DMS53 (cell line): Measurements from ENCODE around the gene CCDC7.
"Not testable (repeated sequence)": the region's sequence is repeated elsewhere in the genome, so short reads cannot be mapped to it uniquely, and the experiment has no call there.

Experiments
- DNase-seq: peaks from one replicate; lab custom pipeline; 2025; lab: John Stamatoyannopoulos, UW

CCDC7 gene

GRCh38 chr10:32454148-32454547 lies 8.2 kb downstream of the CCDC7 start:
- DNase-seq = no peak

- no peak for DNase-seq
Observed at GRCh38 chr10:32459051-32459698, 13.2 kb downstream of the CCDC7 start.

GRCh38 chr10:32461203-32461602 lies 15.3 kb downstream of the CCDC7 start:
- no peak for DNase-seq

GRCh38 chr10:32471232-32471631 lies 25.3 kb downstream of the CCDC7 start:
- DNase-seq = no peak

GRCh38 chr10:32477499-32477898 lies 31.6 kb downstream of the CCDC7 start:
- DNase-seq = no peak

- no peak for DNase-seq
Observed at GRCh38 chr10:32481606-32482005, 35.7 kb downstream of the CCDC7 start.

- DNase-seq = not testable (repeated sequence)
Observed at GRCh38 chr10:32483019-32483502, 37.1 kb downstream of the CCDC7 start.

- not testable (repeated sequence) for DNase-seq
Observed at GRCh38 chr10:32488038-32488437, 42.1 kb downstream of the CCDC7 start.

- no peak for DNase-seq
Observed at GRCh38 chr10:32489158-32489557, 43.2 kb downstream of the CCDC7 start.

GRCh38 chr10:32489901-32490300 lies 44.0 kb downstream of the CCDC7 start:
- no peak for DNase-seq

- not testable (repeated sequence) for DNase-seq
Observed at GRCh38 chr10:32494562-32494961, 48.6 kb downstream of the CCDC7 start.

- DNase-seq = not testable (repeated sequence)
Observed at GRCh38 chr10:32500136-32500535, 54.2 kb downstream of the CCDC7 start.

GRCh38 chr10:32501906-32502305 lies 56.0 kb downstream of the CCDC7 start:
- DNase-seq = peak; percentile 86

GRCh38 chr10:32505762-32506420 lies 60.0 kb downstream of the CCDC7 start:
- DNase-seq = not testable (repeated sequence)

- DNase-seq = no peak
Observed at GRCh38 chr10:32511599-32511998, 65.7 kb downstream of the CCDC7 start.

GRCh38 chr10:32516567-32517495 lies 70.9 kb downstream of the CCDC7 start:
- no peak for DNase-seq

- DNase-seq = no peak
Observed at GRCh38 chr10:32530231-32530630, 84.3 kb downstream of the CCDC7 start.

- no peak for DNase-seq
Observed at GRCh38 chr10:32538256-32538655, 92.3 kb downstream of the CCDC7 start.

GRCh38 chr10:32540691-32541470 lies 94.9 kb downstream of the CCDC7 start:
- no peak for DNase-seq

- peak; percentile 57 for DNase-seq
Observed at GRCh38 chr10:32548208-32548607, 102.3 kb downstream of the CCDC7 start.

- no peak for DNase-seq
Observed at GRCh38 chr10:32556783-32557395, 110.9 kb downstream of the CCDC7 start.
